Ishikawa (cell line): ENCODE data around the gene C13orf46.
A peak's percentile ranks its signal among the peaks of the same experiment; 100 is the strongest.

Experiments used
- CEBPB ChIP-seq: IDR thresholded peaks from 2 replicates; pipeline ENCODE4 v1.6.1; 2012
- CREB1 ChIP-seq: IDR thresholded peaks from 2 replicates; pipeline ENCODE4 v1.6.1; 2012; ENCODE audit warnings: low read depth
- EGR1 ChIP-seq: IDR thresholded peaks from 2 replicates; pipeline ENCODE4 v1.6.1; 2012
- EP300 ChIP-seq: IDR thresholded peaks from 2 replicates; pipeline ENCODE4 v1.6.1; 2012; ENCODE audit warnings: borderline replicate concordance
- FOXM1 ChIP-seq: IDR thresholded peaks from 2 replicates; pipeline ENCODE4 v1.6.1; 2012; ENCODE audit warnings: low read depth, borderline replicate concordance
- MAX ChIP-seq: IDR thresholded peaks from 2 replicates; pipeline ENCODE4 v1.6.1; 2012
- NFIC ChIP-seq: IDR thresholded peaks from 2 replicates; pipeline ENCODE4 v1.6.1; 2012
- RAD21 ChIP-seq: IDR thresholded peaks from 2 replicates; pipeline ENCODE4 v1.6.1; 2012; ENCODE audit warnings: low read depth
- TAF1 ChIP-seq: IDR thresholded peaks from 2 replicates; pipeline ENCODE4 v1.6.1; 2012; ENCODE audit warnings: low read depth, mild to moderate bottlenecking
- TCF12 ChIP-seq: IDR thresholded peaks from 2 replicates; pipeline ENCODE4 v1.6.1; 2012; ENCODE audit warnings: low read depth
- TEAD4 ChIP-seq: IDR thresholded peaks from 2 replicates; pipeline ENCODE4 v1.6.1; 2012
- USF1 ChIP-seq: IDR thresholded peaks from 2 replicates; pipeline ENCODE4 v1.6.1; 2012
- YY1 ChIP-seq: IDR thresholded peaks from 2 replicates; pipeline ENCODE4 v1.6.1; 2012; ENCODE audit warnings: low read depth
- ZBTB7A ChIP-seq: IDR thresholded peaks from 2 replicates; pipeline ENCODE4 v1.6.1; 2012; ENCODE audit warnings: low read depth
- TF ChIP-seq, protein P1 (sequence below): IDR thresholded peaks from 2 replicates; pipeline ENCODE4 v1.6.1; 2012; ENCODE audit warnings: low read depth, mild to moderate bottlenecking

Gene C13orf46

DNA sequence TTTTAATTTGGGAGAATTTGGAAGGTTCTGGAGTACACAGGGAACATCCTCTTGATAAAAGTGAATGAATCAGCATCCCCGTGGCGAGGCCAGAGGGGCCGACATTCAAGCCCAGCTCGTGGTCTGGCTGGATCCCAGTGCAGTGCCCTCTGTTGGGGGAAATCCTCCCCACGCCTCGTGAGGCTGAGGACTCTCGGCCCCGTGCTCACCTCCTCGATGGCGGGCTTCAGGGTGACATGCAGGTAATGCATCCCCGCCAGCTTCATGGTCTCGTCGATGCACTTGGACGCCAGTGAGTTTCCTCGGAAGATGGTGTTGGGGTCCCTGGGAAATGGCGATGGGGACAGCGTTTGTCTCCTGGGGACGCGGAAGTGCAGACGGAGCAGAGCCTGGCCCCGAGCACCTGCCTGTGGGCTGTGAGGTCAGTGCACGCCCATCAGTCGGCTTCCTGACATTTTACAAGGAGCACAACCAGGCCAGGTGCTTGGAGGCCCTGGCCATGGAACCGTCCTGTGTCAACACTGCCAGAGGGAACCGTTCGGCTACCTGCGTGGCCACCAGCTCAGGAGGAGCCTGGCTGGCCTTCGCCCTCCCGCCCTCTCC is 43.3 kb upstream of the C13orf46 start:
- no peak for TF ChIP-seq CREB1
- TF ChIP-seq CEBPB, result no peak
- no peak for TF ChIP-seq FOXM1
- TF ChIP-seq TAF1, result no peak

DNA sequence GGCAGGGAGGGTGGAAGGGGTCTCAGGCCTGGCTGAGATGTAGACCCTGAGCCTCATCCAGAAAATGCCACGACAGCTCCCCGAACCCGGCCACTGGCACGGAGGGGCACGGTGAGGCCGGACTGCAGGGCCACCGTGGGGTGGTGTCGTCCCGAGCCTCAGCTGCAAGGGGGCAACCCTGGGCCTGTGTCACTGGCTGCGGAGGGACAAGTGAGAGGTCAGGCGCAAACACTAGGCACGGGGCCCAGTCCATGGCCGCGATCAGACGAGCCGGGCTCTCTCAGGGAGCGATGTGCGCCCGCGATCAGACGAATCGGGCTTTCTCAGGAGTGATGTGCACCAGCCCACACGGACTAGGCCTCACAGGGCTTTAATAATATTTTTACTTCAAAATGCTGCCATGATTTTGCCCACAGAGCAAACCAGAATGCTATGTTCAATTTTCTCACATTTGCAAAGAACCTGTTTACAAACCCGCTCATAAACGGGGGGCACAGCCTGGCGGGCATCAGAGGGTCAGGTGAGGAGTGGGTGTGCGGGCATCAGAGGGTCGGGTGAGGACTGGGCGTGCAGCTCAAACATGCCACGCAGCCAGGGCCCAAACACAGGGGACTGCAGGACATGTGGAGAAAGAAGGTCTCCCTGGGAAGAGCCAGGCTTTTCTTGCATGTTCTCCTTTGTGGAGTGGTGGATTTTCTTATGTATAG is 42.6 kb upstream of the C13orf46 start:
- TF ChIP-seq ZBTB7A, result no peak
- no peak for TF ChIP-seq EP300
- TF ChIP-seq, protein P1, sequence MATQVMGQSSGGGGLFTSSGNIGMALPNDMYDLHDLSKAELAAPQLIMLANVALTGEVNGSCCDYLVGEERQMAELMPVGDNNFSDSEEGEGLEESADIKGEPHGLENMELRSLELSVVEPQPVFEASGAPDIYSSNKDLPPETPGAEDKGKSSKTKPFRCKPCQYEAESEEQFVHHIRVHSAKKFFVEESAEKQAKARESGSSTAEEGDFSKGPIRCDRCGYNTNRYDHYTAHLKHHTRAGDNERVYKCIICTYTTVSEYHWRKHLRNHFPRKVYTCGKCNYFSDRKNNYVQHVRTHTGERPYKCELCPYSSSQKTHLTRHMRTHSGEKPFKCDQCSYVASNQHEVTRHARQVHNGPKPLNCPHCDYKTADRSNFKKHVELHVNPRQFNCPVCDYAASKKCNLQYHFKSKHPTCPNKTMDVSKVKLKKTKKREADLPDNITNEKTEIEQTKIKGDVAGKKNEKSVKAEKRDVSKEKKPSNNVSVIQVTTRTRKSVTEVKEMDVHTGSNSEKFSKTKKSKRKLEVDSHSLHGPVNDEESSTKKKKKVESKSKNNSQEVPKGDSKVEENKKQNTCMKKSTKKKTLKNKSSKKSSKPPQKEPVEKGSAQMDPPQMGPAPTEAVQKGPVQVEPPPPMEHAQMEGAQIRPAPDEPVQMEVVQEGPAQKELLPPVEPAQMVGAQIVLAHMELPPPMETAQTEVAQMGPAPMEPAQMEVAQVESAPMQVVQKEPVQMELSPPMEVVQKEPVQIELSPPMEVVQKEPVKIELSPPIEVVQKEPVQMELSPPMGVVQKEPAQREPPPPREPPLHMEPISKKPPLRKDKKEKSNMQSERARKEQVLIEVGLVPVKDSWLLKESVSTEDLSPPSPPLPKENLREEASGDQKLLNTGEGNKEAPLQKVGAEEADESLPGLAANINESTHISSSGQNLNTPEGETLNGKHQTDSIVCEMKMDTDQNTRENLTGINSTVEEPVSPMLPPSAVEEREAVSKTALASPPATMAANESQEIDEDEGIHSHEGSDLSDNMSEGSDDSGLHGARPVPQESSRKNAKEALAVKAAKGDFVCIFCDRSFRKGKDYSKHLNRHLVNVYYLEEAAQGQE, result no peak
- no peak for TF ChIP-seq TCF12
- TF ChIP-seq RAD21, result no peak
- TF ChIP-seq EGR1, result no peak

GRCh38 chr13:114015969-114016295 is 42.1 kb upstream of the C13orf46 start:
- TF ChIP-seq RAD21 (no peak), TEAD4 (no peak), USF1 (no peak), ZBTB7A (0 out of 2 replicates have a peak, but pooled peaks have one; percentile 12), MAX (no peak), YY1 (no peak), FOXM1 (no peak), EGR1 (no peak)

DNA sequence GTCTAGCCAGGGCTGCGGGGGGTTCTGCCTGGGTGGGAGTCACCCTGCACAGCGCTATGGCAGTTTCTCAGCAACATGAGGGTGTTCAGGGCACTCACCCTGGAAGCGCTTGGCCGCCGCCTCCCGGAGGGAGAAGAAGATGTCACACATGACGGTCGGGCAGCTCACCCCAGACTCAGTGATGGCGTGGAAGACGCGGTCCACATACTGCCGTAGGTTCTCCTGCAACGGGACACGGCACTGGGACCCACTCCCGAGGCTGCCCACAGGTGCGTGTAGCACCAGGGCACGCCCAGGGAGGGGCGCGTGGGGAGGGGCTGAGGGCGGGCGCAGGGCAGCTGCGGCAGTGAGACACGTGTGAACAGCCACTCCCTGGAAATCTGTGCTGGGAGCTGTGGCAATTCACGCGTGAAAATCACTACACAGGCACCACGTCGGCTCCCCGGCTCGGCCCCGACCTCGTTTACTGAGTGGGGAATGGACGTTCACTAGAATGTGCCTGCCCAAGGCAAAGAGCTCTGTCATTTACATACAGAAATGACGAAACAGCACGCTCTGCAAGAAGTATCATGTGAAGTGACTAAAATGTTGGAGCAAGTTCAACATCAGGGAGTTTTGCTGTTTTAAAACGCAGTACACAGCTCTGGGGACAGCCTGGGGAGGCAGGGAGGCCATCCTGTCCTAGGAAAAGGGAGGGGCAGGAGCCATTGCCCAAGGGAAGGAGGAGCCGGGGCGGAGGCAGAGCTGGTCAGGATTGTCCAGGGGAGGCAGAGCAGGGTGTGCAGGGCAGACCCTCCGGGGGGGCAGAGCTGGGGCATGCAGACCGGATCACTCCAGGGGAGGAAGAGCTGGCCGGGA is 41.5 kb upstream of the C13orf46 start:
- TF ChIP-seq CEBPB (peak; percentile 34; the same call in 1 of the 2 replicates), ZBTB7A (peak; percentile 67; the same call in 1 of the 2 replicates), TAF1 (no peak), USF1 (no peak), NFIC (peak; percentile 49; the same call in 1 of the 2 replicates), TCF12 (peak; percentile 50; the same call in 1 of the 2 replicates), TEAD4 (no peak), CREB1 (no peak; the same call in 1 of the 2 replicates), MAX (peak; percentile 44; the same call in 1 of the 2 replicates), EGR1 (no peak), YY1 (0 out of 2 replicates have a peak, but pooled peaks have one; percentile 44)

DNA sequence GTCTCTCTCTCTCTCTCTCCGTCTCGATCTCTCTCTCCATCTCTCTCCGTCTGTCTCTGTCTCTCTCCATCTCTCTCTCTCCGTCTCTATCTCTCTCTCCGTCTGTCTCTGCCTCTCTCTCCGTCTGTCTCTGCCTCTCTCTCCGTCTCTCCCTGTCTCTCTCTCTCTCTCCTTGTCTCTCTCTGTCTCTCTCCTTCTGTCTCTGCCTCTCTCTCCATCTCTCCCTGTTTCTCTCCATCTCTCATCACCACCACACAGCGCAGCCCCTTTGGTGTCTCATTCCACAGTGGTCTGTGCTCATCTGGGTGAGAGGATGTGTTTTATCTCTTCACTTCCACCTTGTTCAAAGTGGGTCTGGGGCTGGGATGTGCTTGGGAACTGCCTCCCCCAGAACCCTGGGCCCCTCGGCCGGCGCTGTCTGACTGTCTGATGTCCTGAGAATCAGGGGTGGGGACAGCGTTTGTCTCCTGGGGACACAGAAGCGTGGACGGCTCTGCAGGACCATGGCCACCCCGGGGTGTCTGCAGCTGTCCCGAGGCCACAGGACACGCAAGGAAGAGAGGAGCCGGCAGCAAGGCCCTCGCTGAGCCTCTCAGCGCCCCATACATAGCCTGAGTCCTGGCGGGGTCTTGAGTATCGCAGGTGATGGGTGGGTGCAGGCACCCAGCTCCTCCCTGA is 40.2 kb upstream of the C13orf46 start:
- TF ChIP-seq CREB1 (no peak), TCF12 (no peak)

- TF ChIP-seq, protein P1, result no peak
- TF ChIP-seq RAD21 (no peak), ZBTB7A (no peak), EP300 (no peak), EGR1 (no peak), USF1 (no peak), NFIC (no peak), FOXM1 (no peak), YY1 (no peak), MAX (no peak)
Observed at GRCh38 chr13:114013336-114013735, 39.5 kb upstream of the C13orf46 start.
